ENCODE data around the gene MC2R.
A peak's percentile ranks its signal among the peaks of the same experiment; 100 is the strongest.

MC2R gene

DNA sequence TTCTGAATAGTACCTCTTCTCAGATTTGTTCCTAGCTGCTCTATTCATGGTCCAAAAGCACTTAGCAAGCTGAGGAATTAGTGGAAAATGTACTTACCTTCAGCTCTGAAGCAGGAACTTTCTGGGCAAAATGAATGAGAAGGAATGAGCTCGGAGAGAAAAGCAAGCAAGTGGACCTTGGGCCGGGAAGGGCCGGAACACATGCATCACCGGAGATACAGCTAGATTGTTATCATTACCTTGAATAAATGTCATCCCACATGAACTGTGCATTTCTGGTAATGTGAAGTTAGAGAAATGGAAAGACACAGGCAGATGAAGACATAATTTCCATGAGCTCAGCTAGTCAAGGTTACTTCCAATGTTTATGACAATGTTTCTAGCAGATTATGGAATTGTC is at the start of gene MC2R:
TSS of gene MC2R (minus strand) at position 146 of the 400 bp plus-strand sequence. CDS start 30,018 bp downstream, outside the sequence.
- no peak for DNase-seq (ENCODE audit: low read depth)
- no peak within 1 kb of the TSS for H3K4me3 ChIP-seq (ENCODE audit: low read depth, low read length)
- TF ChIP-seq, protein P1, sequence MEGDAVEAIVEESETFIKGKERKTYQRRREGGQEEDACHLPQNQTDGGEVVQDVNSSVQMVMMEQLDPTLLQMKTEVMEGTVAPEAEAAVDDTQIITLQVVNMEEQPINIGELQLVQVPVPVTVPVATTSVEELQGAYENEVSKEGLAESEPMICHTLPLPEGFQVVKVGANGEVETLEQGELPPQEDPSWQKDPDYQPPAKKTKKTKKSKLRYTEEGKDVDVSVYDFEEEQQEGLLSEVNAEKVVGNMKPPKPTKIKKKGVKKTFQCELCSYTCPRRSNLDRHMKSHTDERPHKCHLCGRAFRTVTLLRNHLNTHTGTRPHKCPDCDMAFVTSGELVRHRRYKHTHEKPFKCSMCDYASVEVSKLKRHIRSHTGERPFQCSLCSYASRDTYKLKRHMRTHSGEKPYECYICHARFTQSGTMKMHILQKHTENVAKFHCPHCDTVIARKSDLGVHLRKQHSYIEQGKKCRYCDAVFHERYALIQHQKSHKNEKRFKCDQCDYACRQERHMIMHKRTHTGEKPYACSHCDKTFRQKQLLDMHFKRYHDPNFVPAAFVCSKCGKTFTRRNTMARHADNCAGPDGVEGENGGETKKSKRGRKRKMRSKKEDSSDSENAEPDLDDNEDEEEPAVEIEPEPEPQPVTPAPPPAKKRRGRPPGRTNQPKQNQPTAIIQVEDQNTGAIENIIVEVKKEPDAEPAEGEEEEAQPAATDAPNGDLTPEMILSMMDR (IDR thresholded peaks at IDR 0.05; ENCODE audit: insufficient read depth, low read depth, low read length, missing control alignments): no peak

DNA sequence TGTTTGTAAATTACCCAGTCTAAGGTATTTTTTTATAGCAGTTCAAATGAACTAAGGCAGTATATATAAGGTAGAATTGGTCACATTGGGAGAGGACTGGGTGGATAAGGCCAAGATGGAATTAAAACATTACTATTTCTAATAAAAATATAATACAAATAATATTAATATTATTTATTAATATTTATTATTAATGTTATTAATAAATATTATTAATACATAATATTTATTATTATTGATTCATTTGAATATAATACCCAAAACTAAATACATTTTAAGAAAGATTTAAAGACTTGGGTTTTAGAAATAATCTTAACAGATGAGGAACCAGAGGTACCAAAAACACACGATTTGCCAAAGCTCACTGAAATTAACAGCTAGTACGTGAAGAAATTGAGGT is 30.5 kb upstream of the MC2R start:
- H3K4me3 ChIP-seq (ENCODE audit: low read depth, low read length): no peak overlapping the region
- DNase-seq (ENCODE audit: low read depth): no peak
- TF ChIP-seq, protein P1 (IDR thresholded peaks at IDR 0.05; ENCODE audit: insufficient read depth, low read depth, low read length, missing control alignments): no peak

DNA sequence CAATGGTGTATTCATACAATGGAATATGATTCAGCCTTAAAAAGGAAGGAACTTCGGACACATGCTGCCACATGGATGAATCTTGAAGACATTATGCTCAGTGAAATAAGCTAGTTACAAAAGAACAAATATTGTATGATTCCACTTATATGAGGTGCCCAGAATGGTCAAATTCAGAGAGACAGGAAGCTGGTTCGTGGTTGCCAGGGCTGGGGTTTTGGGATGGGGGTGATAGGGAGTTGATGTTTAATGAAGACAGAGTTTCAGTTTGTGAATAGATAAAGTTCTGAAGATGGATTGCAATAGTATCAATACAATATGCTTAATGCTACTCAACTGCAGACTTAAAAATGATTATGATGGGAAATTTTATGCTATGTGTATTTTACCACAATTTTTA is 28.0 kb upstream of the MC2R start:
- no peak overlapping the region for H3K4me3 ChIP-seq (ENCODE audit: low read depth, low read length)
- DNase-seq (ENCODE audit: low read depth): no peak
- TF ChIP-seq, protein P1 (IDR thresholded peaks at IDR 0.05; ENCODE audit: insufficient read depth, low read depth, low read length, missing control alignments): no peak

DNA sequence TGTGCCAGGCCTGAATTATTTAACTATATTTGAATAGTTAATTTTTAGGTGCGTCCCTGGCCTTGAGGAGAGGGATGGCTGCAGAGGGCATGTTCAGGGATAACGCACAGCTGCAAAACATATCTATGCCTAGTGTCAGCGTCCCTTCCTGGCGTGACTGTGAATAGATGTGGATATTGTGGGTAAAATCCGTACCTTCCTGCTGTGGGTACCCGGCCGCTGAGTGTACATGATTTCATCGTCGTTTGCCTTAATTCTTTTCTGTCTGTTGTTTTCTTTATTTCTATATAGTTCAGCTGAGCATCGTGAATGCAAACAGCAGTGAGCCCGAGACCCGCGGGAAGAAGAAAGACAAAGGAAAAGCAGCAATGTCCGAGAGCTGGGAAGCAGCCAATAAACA is 25.0 kb upstream of the MC2R start:
- TF ChIP-seq, protein P1 (IDR thresholded peaks at IDR 0.05; ENCODE audit: insufficient read depth, low read depth, low read length, missing control alignments): no peak
- no peak overlapping the region for H3K4me3 ChIP-seq (ENCODE audit: low read depth, low read length)
- DNase-seq (ENCODE audit: low read depth): no peak

DNA sequence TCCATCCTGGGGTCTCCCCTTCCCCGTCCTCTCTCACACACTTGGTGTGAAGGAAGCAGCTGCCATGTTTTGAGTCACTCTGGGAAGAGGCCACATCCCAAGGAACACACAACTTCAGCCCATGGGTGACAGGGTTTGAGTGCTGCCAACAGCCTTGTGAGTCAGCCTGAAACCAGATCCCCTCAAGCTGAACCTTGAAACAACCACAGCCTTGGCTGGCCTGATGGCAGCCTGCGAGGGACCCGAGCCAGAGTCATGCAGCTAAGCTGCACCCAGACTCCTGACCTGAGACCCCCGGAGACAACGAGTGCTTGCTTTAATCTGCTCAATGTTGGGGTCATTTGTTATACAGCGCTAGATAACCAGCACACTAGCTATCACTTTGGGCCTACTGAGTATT is 19.3 kb upstream of the MC2R start:
- H3K4me3 ChIP-seq (ENCODE audit: low read depth, low read length): no peak overlapping the region
- DNase-seq (ENCODE audit: low read depth): peak; percentile 5
- TF ChIP-seq, protein P1 (IDR thresholded peaks at IDR 0.05; ENCODE audit: insufficient read depth, low read depth, low read length, missing control alignments): no peak

DNA sequence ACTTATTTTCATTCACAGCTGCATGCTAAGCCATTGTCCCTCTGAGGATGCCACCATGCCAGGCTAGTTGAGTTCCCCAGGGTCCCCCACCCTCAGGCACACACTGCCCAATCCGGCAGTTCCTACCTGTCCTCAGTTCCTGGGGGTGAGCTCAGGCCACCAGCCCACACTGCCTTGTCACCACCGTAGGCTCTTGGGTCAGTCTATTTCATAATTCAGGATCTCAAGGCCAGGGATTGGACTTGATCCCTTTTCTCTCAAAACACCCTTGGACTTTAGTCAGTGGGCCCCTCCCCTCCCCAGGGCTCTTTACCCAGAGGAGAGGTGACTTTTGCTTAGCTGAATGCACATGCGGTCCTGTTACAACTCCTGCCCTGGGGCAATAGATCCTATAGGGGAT is 18.7 kb upstream of the MC2R start:
- no peak overlapping the region for H3K4me3 ChIP-seq (ENCODE audit: low read depth, low read length)
- TF ChIP-seq, protein P1 (IDR thresholded peaks at IDR 0.05; ENCODE audit: insufficient read depth, low read depth, low read length, missing control alignments): no peak
- no peak for DNase-seq (ENCODE audit: low read depth)

DNA sequence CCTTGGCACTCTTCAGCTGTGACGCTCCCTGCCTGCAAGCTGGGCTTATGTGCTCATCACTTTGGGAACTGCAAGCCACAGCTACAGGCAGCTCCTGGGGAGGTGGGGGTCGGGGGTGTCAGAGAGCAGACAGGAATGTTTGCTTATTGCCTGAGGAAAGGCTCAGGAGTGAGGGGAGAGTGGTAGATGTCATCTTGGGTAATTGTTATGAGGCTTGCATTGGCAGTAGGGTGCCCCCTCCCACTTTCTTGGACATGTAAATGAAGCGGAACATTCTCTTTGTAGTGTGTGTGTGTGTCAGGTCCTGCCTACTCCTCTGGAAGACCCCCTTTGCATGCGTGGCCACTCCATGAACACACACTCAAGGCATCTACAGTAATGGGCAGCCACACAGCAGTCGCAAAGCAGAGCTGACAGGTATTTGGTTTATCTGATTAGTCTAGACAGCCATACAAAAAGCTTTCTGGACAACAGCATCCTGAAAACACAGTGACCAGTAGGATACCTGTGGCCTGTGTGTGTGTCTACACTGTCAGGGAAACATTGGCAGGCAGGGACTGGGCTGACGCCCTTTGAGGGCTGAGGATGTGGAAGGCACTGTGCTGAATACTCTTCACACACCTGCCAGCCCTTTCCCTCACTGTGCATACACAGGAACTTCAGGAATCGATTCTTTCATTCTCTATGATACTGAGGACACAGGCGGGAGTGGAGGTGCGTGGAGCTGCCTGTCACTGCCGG is 17.1 kb upstream of the MC2R start:
- no peak overlapping the region for H3K4me3 ChIP-seq (ENCODE audit: low read depth, low read length)
- TF ChIP-seq, protein P1 (IDR thresholded peaks at IDR 0.05; ENCODE audit: insufficient read depth, low read depth, low read length, missing control alignments): no peak
- no peak for DNase-seq (ENCODE audit: low read depth)

Data from GM12865 (cell line).